Stimulated activated CD4-positive, alpha-beta T cell treated with anti-CD3 and anti-CD28 coated beads, Interleukin-4, amount 100 ng/mL, for 48 hours (primary cell): ENCODE measurements around the gene MEIKIN.
"Not testable (repeated sequence)": the region's sequence is repeated elsewhere in the genome, so short reads cannot be mapped to it uniquely, and the experiment has no call there.

Source experiments
- DNase-seq, 2 donors: peaks; one replicate each; pipeline ENCODE4 v3.0.0-alpha.2; 2020; ENCODE audit warnings: low read depth in 2 of 2

The MEIKIN gene

GRCh38 chr5:131913603-131914002 lies 31.9 kb downstream of the MEIKIN start:
- DNase-seq, result no peak

GRCh38 chr5:131906668-131907067 lies 38.8 kb downstream of the MEIKIN start:
- no peak for DNase-seq

GRCh38 chr5:131902266-131902665 lies 43.2 kb downstream of the MEIKIN start:
- DNase-seq, result not testable (repeated sequence)

- DNase-seq, result no peak
Measured at GRCh38 chr5:131899686-131900085, 45.8 kb downstream of the MEIKIN start.

GRCh38 chr5:131883984-131884383 lies 61.5 kb downstream of the MEIKIN start:
- DNase-seq, result no peak

GRCh38 chr5:131879705-131880104 lies 65.8 kb downstream of the MEIKIN start:
- DNase-seq, result no peak

GRCh38 chr5:131877873-131878272 lies 67.6 kb downstream of the MEIKIN start:
- DNase-seq, result no peak

- DNase-seq, result not testable (repeated sequence)
Measured at GRCh38 chr5:131871251-131871650, 74.2 kb downstream of the MEIKIN start.

- DNase-seq, result no peak
Measured at GRCh38 chr5:131867524-131867923, 77.9 kb downstream of the MEIKIN start.

GRCh38 chr5:131863700-131864099 lies 81.8 kb downstream of the MEIKIN start:
- DNase-seq, result no peak

- DNase-seq, result no peak
Measured at GRCh38 chr5:131857388-131857787, 88.1 kb downstream of the MEIKIN start.

- no peak for DNase-seq
Measured at GRCh38 chr5:131855452-131855851, 90.0 kb downstream of the MEIKIN start.

GRCh38 chr5:131854134-131854533 lies 91.3 kb downstream of the MEIKIN start:
- no peak for DNase-seq

GRCh38 chr5:131848662-131849061 lies 96.8 kb downstream of the MEIKIN start:
- no peak for DNase-seq

GRCh38 chr5:131846536-131846935 lies 98.9 kb downstream of the MEIKIN start:
- DNase-seq, result no peak

- DNase-seq, result no peak
Measured at GRCh38 chr5:131845828-131846227, 99.6 kb downstream of the MEIKIN start.

GRCh38 chr5:131842971-131843370 lies 102.5 kb downstream of the MEIKIN start:
- DNase-seq, result not testable (repeated sequence)

GRCh38 chr5:131832702-131833101 lies 112.8 kb downstream of the MEIKIN start:
- DNase-seq, result not testable (repeated sequence)

- no peak for DNase-seq
Measured at GRCh38 chr5:131825404-131826013, 120.0 kb downstream of the MEIKIN start.

GRCh38 chr5:131824631-131825030 lies 120.8 kb downstream of the MEIKIN start:
- no peak for DNase-seq

GRCh38 chr5:131821221-131821620 lies 124.2 kb downstream of the MEIKIN start:
- no peak for DNase-seq

- no peak for DNase-seq
Measured at GRCh38 chr5:131818001-131818724, 127.3 kb downstream of the MEIKIN start.

GRCh38 chr5:131814990-131815389 lies 130.5 kb downstream of the MEIKIN start:
- no peak for DNase-seq
